NB4 (cell line): ENCODE results near the gene PLD4.

Experiments used
- DNase-seq: peaks from one replicate; pipeline ENCODE4 v3.0.0; 2010; ENCODE audit warnings: low read depth
- H3K4me3 ChIP-seq: one replicate; pipeline ENCODE4 v1.5.1; 2011; ENCODE audit warnings: mild to moderate bottlenecking, low read depth, low read length, moderate library complexity
- CTCF ChIP-seq: IDR thresholded peaks from one replicate; pipeline ENCODE4 v1.5.1; 2012; ENCODE audit warnings: low read depth, low read length
- MAX ChIP-seq: IDR thresholded peaks from 2 replicates; pipeline ENCODE4 v1.6.1; 2011; ENCODE audit warnings: low read depth, low read length
- MYC ChIP-seq: IDR thresholded peaks from 2 replicates; pipeline ENCODE4 v1.6.1; 2011; ENCODE audit warnings: low read depth, low read length
- POLR2A ChIP-seq: IDR thresholded peaks from 2 replicates; pipeline ENCODE4 v1.6.1; 2011; ENCODE audit warnings: mild to moderate bottlenecking; ENCODE audit not compliant: insufficient read length; ENCODE audit errors: extremely low read depth

The PLD4 gene

GRCh38 chr14:104927432-104927816, 2.7 kb downstream of the PLD4 start:
- no peak overlapping the region for H3K4me3 ChIP-seq
- TF ChIP-seq MAX = no peak
- TF ChIP-seq MYC = no peak
- TF ChIP-seq CTCF = no peak
- TF ChIP-seq POLR2A = no peak
- DNase-seq = no peak

GRCh38 chr14:104927901-104928300, 3.2 kb downstream of the PLD4 start:
- no peak for DNase-seq
- TF ChIP-seq MAX (no peak), MYC (no peak), CTCF (no peak), POLR2A (no peak)
- H3K4me3 ChIP-seq = no peak overlapping the region

GRCh38 chr14:104928391-104929133, 3.9 kb downstream of the PLD4 start:
- DNase-seq = no peak
- no peak overlapping the region for H3K4me3 ChIP-seq
- TF ChIP-seq MAX (no peak), CTCF (no peak), POLR2A (no peak), MYC (no peak)

- no peak for TF ChIP-seq CTCF
- no peak for TF ChIP-seq MAX
- no peak for TF ChIP-seq POLR2A
- no peak for TF ChIP-seq MYC
- no peak for DNase-seq
- no peak overlapping the region for H3K4me3 ChIP-seq
These were observed 4.9 kb downstream of the PLD4 start for GRCh38 chr14:104929268-104930230.

GRCh38 chr14:104930526-104931303, 6.0 kb downstream of the PLD4 start:
- DNase-seq = no peak
- TF ChIP-seq POLR2A (no peak), MYC (no peak), MAX (no peak), CTCF (no peak)
- H3K4me3 ChIP-seq = no peak overlapping the region
